ENCODE data around the gene ADAMTSL1.

Gene ADAMTSL1, protein sequence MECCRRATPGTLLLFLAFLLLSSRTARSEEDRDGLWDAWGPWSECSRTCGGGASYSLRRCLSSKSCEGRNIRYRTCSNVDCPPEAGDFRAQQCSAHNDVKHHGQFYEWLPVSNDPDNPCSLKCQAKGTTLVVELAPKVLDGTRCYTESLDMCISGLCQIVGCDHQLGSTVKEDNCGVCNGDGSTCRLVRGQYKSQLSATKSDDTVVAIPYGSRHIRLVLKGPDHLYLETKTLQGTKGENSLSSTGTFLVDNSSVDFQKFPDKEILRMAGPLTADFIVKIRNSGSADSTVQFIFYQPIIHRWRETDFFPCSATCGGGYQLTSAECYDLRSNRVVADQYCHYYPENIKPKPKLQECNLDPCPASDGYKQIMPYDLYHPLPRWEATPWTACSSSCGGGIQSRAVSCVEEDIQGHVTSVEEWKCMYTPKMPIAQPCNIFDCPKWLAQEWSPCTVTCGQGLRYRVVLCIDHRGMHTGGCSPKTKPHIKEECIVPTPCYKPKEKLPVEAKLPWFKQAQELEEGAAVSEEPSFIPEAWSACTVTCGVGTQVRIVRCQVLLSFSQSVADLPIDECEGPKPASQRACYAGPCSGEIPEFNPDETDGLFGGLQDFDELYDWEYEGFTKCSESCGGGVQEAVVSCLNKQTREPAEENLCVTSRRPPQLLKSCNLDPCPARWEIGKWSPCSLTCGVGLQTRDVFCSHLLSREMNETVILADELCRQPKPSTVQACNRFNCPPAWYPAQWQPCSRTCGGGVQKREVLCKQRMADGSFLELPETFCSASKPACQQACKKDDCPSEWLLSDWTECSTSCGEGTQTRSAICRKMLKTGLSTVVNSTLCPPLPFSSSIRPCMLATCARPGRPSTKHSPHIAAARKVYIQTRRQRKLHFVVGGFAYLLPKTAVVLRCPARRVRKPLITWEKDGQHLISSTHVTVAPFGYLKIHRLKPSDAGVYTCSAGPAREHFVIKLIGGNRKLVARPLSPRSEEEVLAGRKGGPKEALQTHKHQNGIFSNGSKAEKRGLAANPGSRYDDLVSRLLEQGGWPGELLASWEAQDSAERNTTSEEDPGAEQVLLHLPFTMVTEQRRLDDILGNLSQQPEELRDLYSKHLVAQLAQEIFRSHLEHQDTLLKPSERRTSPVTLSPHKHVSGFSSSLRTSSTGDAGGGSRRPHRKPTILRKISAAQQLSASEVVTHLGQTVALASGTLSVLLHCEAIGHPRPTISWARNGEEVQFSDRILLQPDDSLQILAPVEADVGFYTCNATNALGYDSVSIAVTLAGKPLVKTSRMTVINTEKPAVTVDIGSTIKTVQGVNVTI (N-terminal part only)

DNA sequence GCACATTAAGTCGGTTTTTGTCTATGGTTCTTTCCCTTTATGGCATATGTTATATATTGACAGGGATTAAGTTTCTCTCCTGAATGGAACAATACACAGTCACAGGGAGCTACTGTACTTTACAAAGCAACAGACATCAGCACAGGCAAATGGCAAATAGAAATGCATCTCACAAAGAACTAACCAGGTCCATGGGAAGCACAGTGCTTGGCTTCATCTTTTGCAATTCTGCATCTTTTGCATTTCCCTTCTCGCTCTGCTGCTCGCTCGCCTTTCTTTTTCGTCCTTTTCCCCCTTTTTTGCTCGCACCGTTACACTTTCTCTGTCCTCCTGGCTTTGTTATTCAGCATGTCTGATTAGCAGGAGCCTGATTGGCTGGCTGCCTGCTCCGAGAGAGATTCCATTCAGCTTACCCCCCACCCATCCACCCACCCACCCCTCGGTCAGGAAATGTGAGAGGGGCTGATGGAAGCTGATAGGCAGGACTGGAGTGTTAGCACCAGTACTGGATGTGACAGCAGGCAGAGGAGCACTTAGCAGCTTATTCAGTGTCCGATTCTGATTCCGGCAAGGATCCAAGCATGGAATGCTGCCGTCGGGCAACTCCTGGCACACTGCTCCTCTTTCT, at the start of gene ADAMTSL1:
Gene ADAMTSL1 (plus strand): TSS at position 502 of the 628 bp plus-strand sequence. CDS start 80 bp downstream, at position 582.
- peak; percentile 58 for DNase-seq
- Mint-ChIP-seq H3K4me3 (peak within 1 kb of the TSS; percentile 84), H3K36me3 (ENCODE audit: low read depth) (peaks cover 4% of the 10 kb centered on the region), H3K9me3 (peaks cover 18% of the 10 kb centered on the region), H3K27me3 (ENCODE audit: low read depth, poor library complexity) (peaks cover 4% of the 10 kb centered on the region), H3K4me1 (peaks cover 35% of the 10 kb centered on the region), H3K27ac (peak within 1 kb of the TSS; percentile 66)
- TF ChIP-seq, protein P1, sequence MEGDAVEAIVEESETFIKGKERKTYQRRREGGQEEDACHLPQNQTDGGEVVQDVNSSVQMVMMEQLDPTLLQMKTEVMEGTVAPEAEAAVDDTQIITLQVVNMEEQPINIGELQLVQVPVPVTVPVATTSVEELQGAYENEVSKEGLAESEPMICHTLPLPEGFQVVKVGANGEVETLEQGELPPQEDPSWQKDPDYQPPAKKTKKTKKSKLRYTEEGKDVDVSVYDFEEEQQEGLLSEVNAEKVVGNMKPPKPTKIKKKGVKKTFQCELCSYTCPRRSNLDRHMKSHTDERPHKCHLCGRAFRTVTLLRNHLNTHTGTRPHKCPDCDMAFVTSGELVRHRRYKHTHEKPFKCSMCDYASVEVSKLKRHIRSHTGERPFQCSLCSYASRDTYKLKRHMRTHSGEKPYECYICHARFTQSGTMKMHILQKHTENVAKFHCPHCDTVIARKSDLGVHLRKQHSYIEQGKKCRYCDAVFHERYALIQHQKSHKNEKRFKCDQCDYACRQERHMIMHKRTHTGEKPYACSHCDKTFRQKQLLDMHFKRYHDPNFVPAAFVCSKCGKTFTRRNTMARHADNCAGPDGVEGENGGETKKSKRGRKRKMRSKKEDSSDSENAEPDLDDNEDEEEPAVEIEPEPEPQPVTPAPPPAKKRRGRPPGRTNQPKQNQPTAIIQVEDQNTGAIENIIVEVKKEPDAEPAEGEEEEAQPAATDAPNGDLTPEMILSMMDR (IDR thresholded peaks at IDR 0.05) = no peak

DNA sequence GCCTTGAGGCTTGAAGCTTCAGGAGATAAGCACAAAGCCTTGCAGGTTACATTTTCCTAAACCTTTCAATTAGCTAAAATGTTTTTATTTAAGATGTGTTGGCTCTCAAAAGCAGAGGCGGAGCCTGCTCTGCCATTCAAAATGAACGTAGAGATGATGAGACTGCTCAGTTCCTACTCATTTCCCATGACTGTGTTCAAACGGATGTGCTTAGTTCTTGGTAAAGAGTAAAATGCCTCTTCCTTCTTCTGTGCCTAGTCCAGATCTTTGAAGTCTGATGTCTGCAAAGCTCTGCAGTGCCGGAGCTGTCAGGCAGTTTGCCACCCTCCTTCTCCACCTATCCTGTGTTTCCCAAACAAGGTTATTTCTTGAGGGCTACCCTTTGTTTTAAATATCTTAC, 46.3 kb upstream of the ADAMTSL1 start:
- TF ChIP-seq, protein P1 (IDR thresholded peaks at IDR 0.05) = no peak
- Mint-ChIP-seq H3K36me3 (ENCODE audit: low read depth) (no peaks in the 10 kb centered on the region), H3K27me3 (ENCODE audit: low read depth, poor library complexity) (no peaks in the 10 kb centered on the region), H3K27ac (no peak overlapping the region), H3K9me3 (no peaks in the 10 kb centered on the region), H3K4me1 (peaks cover 5% of the 10 kb centered on the region), H3K4me3 (no peak overlapping the region)
- DNase-seq = no peak

GRCh38 chr9:18428661-18429060, 45.3 kb upstream of the ADAMTSL1 start:
- H3K9me3 Mint-ChIP-seq = no peaks in the 10 kb centered on the region
- no peak overlapping the region for H3K27ac Mint-ChIP-seq
- H3K36me3 Mint-ChIP-seq (ENCODE audit: low read depth) = no peaks in the 10 kb centered on the region
- DNase-seq = no peak
- TF ChIP-seq, protein P1 (IDR thresholded peaks at IDR 0.05) = no peak
- H3K4me3 Mint-ChIP-seq = no peak overlapping the region
- H3K4me1 Mint-ChIP-seq = peaks cover 5% of the 10 kb centered on the region
- H3K27me3 Mint-ChIP-seq (ENCODE audit: low read depth, poor library complexity) = no peaks in the 10 kb centered on the region

GRCh38 chr9:18429070-18429469, 44.9 kb upstream of the ADAMTSL1 start:
- no peak overlapping the region for H3K4me3 Mint-ChIP-seq
- no peaks in the 10 kb centered on the region for H3K9me3 Mint-ChIP-seq
- no peak for DNase-seq
- no peaks in the 10 kb centered on the region for H3K27me3 Mint-ChIP-seq (ENCODE audit: low read depth, poor library complexity)
- no peaks in the 10 kb centered on the region for H3K36me3 Mint-ChIP-seq (ENCODE audit: low read depth)
- H3K4me1 Mint-ChIP-seq = peaks cover 5% of the 10 kb centered on the region
- TF ChIP-seq, protein P1 (IDR thresholded peaks at IDR 0.05) = no peak
- no peak overlapping the region for H3K27ac Mint-ChIP-seq

GRCh38 chr9:18433620-18434019, 40.3 kb upstream of the ADAMTSL1 start:
- Mint-ChIP-seq H3K27me3 (ENCODE audit: low read depth, poor library complexity) (peaks cover 4% of the 10 kb centered on the region), H3K4me1 (peaks cover 25% of the 10 kb centered on the region), H3K9me3 (no peaks in the 10 kb centered on the region), H3K36me3 (ENCODE audit: low read depth) (no peaks in the 10 kb centered on the region), H3K27ac (no peak overlapping the region), H3K4me3 (no peak overlapping the region)
- no peak for DNase-seq
- TF ChIP-seq, protein P1 (IDR thresholded peaks at IDR 0.05) = no peak
